Chondrocyte (in vitro differentiated cells): ENCODE results near the gene GIT2. TPM values are rescaled to one million over a fixed set of nuclear protein-coding genes. Genes with fewer than 3 reads are reported as not detected.

Experiments
- DNase-seq: peaks from one replicate; pipeline ENCODE4 v3.0.0; 2021; ENCODE audit warnings: mixed read lengths, low spot score
- H3K27ac Mint-ChIP-seq: one replicate; pipeline ENCODE4 v1.8.0; 2021; ENCODE audit warnings: mild to moderate bottlenecking, moderate library complexity, mixed read lengths; ENCODE audit not compliant: unreplicated experiment
- H3K27me3 Mint-ChIP-seq: 2 replicates; pipeline ENCODE4 v1.8.0; 2021; ENCODE audit warnings: low read depth, mixed read lengths
- H3K36me3 Mint-ChIP-seq: 2 replicates; pipeline ENCODE4 v1.8.0; 2021; ENCODE audit warnings: low read depth, mixed read lengths
- H3K4me1 Mint-ChIP-seq: 2 replicates; pipeline ENCODE4 v1.8.0; 2021; ENCODE audit warnings: low read depth, mild to moderate bottlenecking, mixed read lengths
- H3K4me3 Mint-ChIP-seq: one replicate; pipeline ENCODE4 v1.8.0; 2021; ENCODE audit warnings: mild to moderate bottlenecking, moderate library complexity, mixed read lengths; ENCODE audit not compliant: unreplicated experiment
- H3K9me3 Mint-ChIP-seq: 2 replicates; pipeline ENCODE4 v1.8.0; 2021; ENCODE audit warnings: low read depth, mixed read lengths
- CTCF ChIP-seq: fragments of 200-600 bp; sonication (generic); IDR thresholded peaks from 2 replicates; pipeline ENCODE4 v1.5.0; 2021; ENCODE audit warnings: antibody characterized with exemption, mild to moderate bottlenecking, moderate library complexity
- total RNA-seq: library from RNA; stranded (reverse); gene quantifications from 3 replicates; pipeline ENCODE4 v1.2.1, GENCODE V29; 2021

The GIT2 gene
- total RNA-seq, 1 donor from 2014 or later = 38.1 TPM

GRCh38 chr12:110005319-110005973 is 9.3 kb upstream of the GIT2 start:
- Mint-ChIP-seq H3K9me3 (no peaks in the 10 kb centered on the region), H3K27ac (no peak overlapping the region), H3K4me1 (peaks cover 15% of the 10 kb centered on the region), H3K27me3 (no peaks in the 10 kb centered on the region), H3K36me3 (no peaks in the 10 kb centered on the region), H3K4me3 (no peak overlapping the region)
- DNase-seq = no peak
- no peak for TF ChIP-seq CTCF

GRCh38 chr12:110004598-110004997 is 8.4 kb upstream of the GIT2 start:
- Mint-ChIP-seq H3K36me3 (peaks cover 3% of the 10 kb centered on the region), H3K9me3 (no peaks in the 10 kb centered on the region), H3K4me3 (no peak overlapping the region), H3K4me1 (peaks cover 22% of the 10 kb centered on the region), H3K27ac (no peak overlapping the region), H3K27me3 (no peaks in the 10 kb centered on the region)
- DNase-seq = no peak
- TF ChIP-seq CTCF = no peak

GRCh38 chr12:110002676-110003515 is 6.7 kb upstream of the GIT2 start:
- Mint-ChIP-seq H3K27me3 (no peaks in the 10 kb centered on the region), H3K36me3 (peaks cover 3% of the 10 kb centered on the region), H3K27ac (no peak overlapping the region), H3K4me1 (peaks cover 31% of the 10 kb centered on the region), H3K4me3 (no peak overlapping the region), H3K9me3 (no peaks in the 10 kb centered on the region)
- no peak for DNase-seq
- TF ChIP-seq CTCF = no peak

- no peak overlapping the region for H3K4me3 Mint-ChIP-seq
These were observed 5.4 kb upstream of the GIT2 start for GRCh38 chr12:110001596-110001995.

More at GRCh38 chr12:110001596-110001995, 5.4 kb upstream of the GIT2 start:
- H3K27me3 Mint-ChIP-seq = no peaks in the 10 kb centered on the region
- peaks cover 3% of the 10 kb centered on the region for H3K36me3 Mint-ChIP-seq
- H3K9me3 Mint-ChIP-seq = no peaks in the 10 kb centered on the region
- H3K27ac Mint-ChIP-seq = no peak overlapping the region
- TF ChIP-seq CTCF = no peak
- peaks cover 36% of the 10 kb centered on the region for H3K4me1 Mint-ChIP-seq
- DNase-seq = no peak
